HepG2 (cell line): Measurements from ENCODE around the gene SSPN. TPM values are rescaled to one million over a fixed set of nuclear protein-coding genes. Genes with fewer than 3 reads are reported as not detected.

Experiments
- GABPA ChIP-seq, 2 experiments: IDR thresholded peaks; 2 replicates each; pipeline ENCODE4 v1.6.1; 2011 to 2016; ENCODE audit warnings: low read depth in 2 of 2, low read length in 1 of 2, missing biosample characterization in 1 of 2, missing genetic modification characterization in 1 of 2
- GLMP ChIP-seq: sonication (generic); formaldehyde crosslinking; IDR thresholded peaks from 2 replicates; pipeline ENCODE4 v1.9.0; 2021; ENCODE audit warnings: missing genetic modification reagents, mild to moderate bottlenecking, borderline replicate concordance
- KLF12 ChIP-seq: sonication (generic); formaldehyde crosslinking; IDR thresholded peaks from 2 replicates; pipeline ENCODE4 v1.4.0; 2020; ENCODE audit warnings: missing genetic modification reagents, borderline replicate concordance
- NR2F6 ChIP-seq, 2 experiments: IDR thresholded peaks; 2 replicates each; pipeline ENCODE4 v1.6.1; 2016; ENCODE audit warnings: antibody characterized with exemption in 1 of 2, mild to moderate bottlenecking in 1 of 2
- SALL1 ChIP-seq: sonication (generic); formaldehyde crosslinking; IDR thresholded peaks from 2 replicates; pipeline ENCODE4 v1.8.0; 2022; ENCODE audit warnings: mild to moderate bottlenecking, missing genetic modification reagents
- ZNF574 ChIP-seq: sonication (generic); formaldehyde crosslinking; IDR thresholded peaks from 2 replicates; pipeline ENCODE4 v1.4.0; 2020; ENCODE audit warnings: missing genetic modification reagents
- polyA plus RNA-seq, 8 experiments: library from polyadenylated mRNA; depleted of rRNA in 3 of 8; stranded (reverse) in 7 of 8; unstranded in 1 of 8; fragments of >200 nt; fragmentation: Illumina TruSeq in 4 of 8; extraction: Trizol in 4 of 8; gene quantifications; 2 replicates each; pipeline versions ENCODE4 v1.2.1 to v1.2.3, GENCODE V29; 2011 to 2016; ENCODE audit warnings: low read depth in 4 of 8, missing spikeins in 1 of 8, mixed read lengths in 1 of 8; ENCODE audit not compliant: insufficient read depth in 1 of 8
- total RNA-seq, 5 experiments: library from RNA; depleted of rRNA; stranded (reverse); fragments of >200 nt; fragmentation: Illumina TruSeq; extraction: Trizol; gene quantifications; 2 replicates each; pipeline ENCODE4 v1.2.3, GENCODE V29; 2016; ENCODE audit warnings: low read depth in 1 of 5
- TF ChIP-seq, protein P1 (sequence below), 2 experiments: sonication (generic) in 1 of 2; formaldehyde crosslinking in 1 of 2; IDR thresholded peaks; 2 replicates each; pipeline versions ENCODE4 v1.6.1 to v1.9.0; 2014 to 2022; ENCODE audit warnings: antibody characterized with exemption in 1 of 2, borderline replicate concordance in 1 of 2, inconsistent platforms in 1 of 2, low read depth in 1 of 2, missing genetic modification reagents in 1 of 2
- TF ChIP-seq, protein P2 (sequence below): sonication (generic); formaldehyde crosslinking; IDR thresholded peaks from 2 replicates; pipeline ENCODE4 v1.4.0; 2020; ENCODE audit warnings: missing genetic modification reagents

Gene SSPN
- total and polyA plus RNA-seq, 2 of the 13 experiments (the other 11 are each of a cell fraction or from before 2014, with no cell fraction given): not detected

- TF ChIP-seq, protein P1, sequence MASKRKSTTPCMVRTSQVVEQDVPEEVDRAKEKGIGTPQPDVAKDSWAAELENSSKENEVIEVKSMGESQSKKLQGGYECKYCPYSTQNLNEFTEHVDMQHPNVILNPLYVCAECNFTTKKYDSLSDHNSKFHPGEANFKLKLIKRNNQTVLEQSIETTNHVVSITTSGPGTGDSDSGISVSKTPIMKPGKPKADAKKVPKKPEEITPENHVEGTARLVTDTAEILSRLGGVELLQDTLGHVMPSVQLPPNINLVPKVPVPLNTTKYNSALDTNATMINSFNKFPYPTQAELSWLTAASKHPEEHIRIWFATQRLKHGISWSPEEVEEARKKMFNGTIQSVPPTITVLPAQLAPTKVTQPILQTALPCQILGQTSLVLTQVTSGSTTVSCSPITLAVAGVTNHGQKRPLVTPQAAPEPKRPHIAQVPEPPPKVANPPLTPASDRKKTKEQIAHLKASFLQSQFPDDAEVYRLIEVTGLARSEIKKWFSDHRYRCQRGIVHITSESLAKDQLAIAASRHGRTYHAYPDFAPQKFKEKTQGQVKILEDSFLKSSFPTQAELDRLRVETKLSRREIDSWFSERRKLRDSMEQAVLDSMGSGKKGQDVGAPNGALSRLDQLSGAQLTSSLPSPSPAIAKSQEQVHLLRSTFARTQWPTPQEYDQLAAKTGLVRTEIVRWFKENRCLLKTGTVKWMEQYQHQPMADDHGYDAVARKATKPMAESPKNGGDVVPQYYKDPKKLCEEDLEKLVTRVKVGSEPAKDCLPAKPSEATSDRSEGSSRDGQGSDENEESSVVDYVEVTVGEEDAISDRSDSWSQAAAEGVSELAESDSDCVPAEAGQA (IDR thresholded peaks at IDR 0.05; ENCODE audit: low read depth): peak; percentile 49; the same call in 1 of the 2 replicates
- TF ChIP-seq, protein P1 (CRISPR knock-in tag; IDR thresholded peaks at IDR 0.05; ENCODE audit: borderline replicate concordance): no peak
- TF ChIP-seq, protein P2, sequence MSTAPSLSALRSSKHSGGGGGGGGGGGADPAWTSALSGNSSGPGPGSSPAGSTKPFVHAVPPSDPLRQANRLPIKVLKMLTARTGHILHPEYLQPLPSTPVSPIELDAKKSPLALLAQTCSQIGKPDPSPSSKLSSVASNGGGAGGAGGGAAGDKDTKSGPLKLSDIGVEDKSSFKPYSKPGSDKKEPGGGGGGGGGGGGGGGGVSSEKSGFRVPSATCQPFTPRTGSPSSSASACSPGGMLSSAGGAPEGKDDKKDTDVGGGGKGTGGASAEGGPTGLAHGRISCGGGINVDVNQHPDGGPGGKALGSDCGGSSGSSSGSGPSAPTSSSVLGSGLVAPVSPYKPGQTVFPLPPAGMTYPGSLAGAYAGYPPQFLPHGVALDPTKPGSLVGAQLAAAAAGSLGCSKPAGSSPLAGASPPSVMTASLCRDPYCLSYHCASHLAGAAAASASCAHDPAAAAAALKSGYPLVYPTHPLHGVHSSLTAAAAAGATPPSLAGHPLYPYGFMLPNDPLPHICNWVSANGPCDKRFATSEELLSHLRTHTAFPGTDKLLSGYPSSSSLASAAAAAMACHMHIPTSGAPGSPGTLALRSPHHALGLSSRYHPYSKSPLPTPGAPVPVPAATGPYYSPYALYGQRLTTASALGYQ (CRISPR knock-in tag): no peak
- TF ChIP-seq GLMP (CRISPR knock-in tag): no peak
- TF ChIP-seq GABPA (IDR thresholded peaks at IDR 0.05; ENCODE audit: low read depth, low read length): no peak
- peak; percentile 66 for TF ChIP-seq GABPA (CRISPR knock-in tag; IDR thresholded peaks at IDR 0.05; ENCODE audit: low read depth)
- TF ChIP-seq KLF12 (CRISPR knock-in tag): no peak
- peak; percentile 38; the same call in 1 of the 2 replicates for TF ChIP-seq ZNF574
- TF ChIP-seq SALL1: peak; percentile 84
- TF ChIP-seq NR2F6 (IDR thresholded peaks at IDR 0.05): no peak
- TF ChIP-seq NR2F6 (CRISPR knock-in tag; IDR thresholded peaks at IDR 0.05): peak; percentile 60
These were observed 79.3 kb downstream of the SSPN start (continued) for GRCh38 chr12:26274441-26275312.
